Gastrocnemius medialis (tissue), 4 donors: ENCODE measurements around the gene ANKRD2.

Experiments used
- CTCF ChIP-seq, 5 experiments: fragments of 450-650 bp in 3 of 5; fragments of 200-600 bp in 2 of 5; sonication (generic) in 2 of 5; IDR thresholded peaks in 4 of 5; conservative IDR thresholded peaks in 1 of 5; 1 replicate in 4 of 5; 2 replicates in 1 of 5; pipeline ENCODE4 v1.5.1; 2016 to 2019; ENCODE audit warnings: antibody characterized with exemption in 5 of 5, mild to moderate bottlenecking in 3 of 5, moderate library complexity in 3 of 5
- POLR2A ChIP-seq, 2 donors: fragments of 450-650 bp; IDR thresholded peaks; one replicate each; pipeline ENCODE4 v1.6.1; 2017; ENCODE audit warnings: antibody characterized with exemption in 2 of 2, mild to moderate bottlenecking in 2 of 2, moderate library complexity in 2 of 2

- TF ChIP-seq CTCF (IDR thresholded peaks at IDR 0.05 in 4 of 5, conservative IDR thresholded peaks at IDR 0.05 in 1 of 5) (no peak), POLR2A (IDR thresholded peaks at IDR 0.05) (no peak)
These were observed 12.3 kb downstream of the ANKRD2 start for GRCh38 chr10:97584798-97585438.
